ENCODE results near the gene TEX11. TPM values are rescaled to one million over a fixed set of nuclear protein-coding genes. Genes with fewer than 3 reads are reported as not detected.

The TEX11 gene
- total RNA-seq, 2 donors from 2014 or later = 2.6 TPM; not detected in 1

DNA sequence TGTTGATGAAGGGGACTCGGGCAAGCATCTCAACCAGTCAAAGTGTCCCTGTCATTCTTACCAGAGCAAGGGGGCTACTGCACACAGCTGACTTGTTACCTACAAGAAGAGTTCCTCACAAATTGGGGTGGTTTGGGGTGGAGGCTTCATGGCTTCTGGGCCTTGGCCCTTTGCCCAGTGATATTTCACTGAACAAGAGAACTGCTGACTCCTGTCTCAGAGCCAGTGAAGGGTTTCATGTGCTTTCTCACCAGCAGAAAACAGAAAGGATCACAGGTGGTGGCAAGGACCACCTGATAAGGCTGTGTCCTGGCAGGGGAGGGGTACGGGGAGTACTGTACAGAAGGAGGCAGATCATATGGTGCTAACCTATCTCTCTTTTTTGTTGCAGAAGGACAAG is 410.4 kb downstream of the TEX11 start:
- Histone ChIP-seq H3K4me3 (no peak overlapping the region), H3K9me3 (no peaks in the 10 kb centered on the region), H3K27ac (no peak overlapping the region), H3K4me1 (replicated peaks) (no peaks in the 10 kb centered on the region), H3K36me3 (no peaks in the 10 kb centered on the region), H3K27me3 (replicated peaks; ENCODE audit: insufficient read depth) (no peaks in the 10 kb centered on the region)
- intact Hi-C loops (cut with DNase I) = no loop called here
- TF ChIP-seq POLR2A (IDR thresholded peaks at IDR 0.05) (no peak), POLR2AphosphoS5 (IDR thresholded peaks at IDR 0.05) (no peak), CTCF (IDR thresholded peaks at IDR 0.05) (no peak)
- no peak for DNase-seq (ENCODE audit: low spot score)
- WGBS = 90% methylated on average over 2 of the region's 2 CpGs

- H3K27me3 ChIP-seq (replicated peaks; ENCODE audit: insufficient read depth) = no peaks in the 10 kb centered on the region
- no peak for DNase-seq (ENCODE audit: low spot score)
- intact Hi-C loops (cut with DNase I) = no loop called here
- H3K9me3 ChIP-seq = no peaks in the 10 kb centered on the region
- no peaks in the 10 kb centered on the region for H3K36me3 ChIP-seq
- H3K4me3 ChIP-seq = no peak overlapping the region
- no peak overlapping the region for H3K27ac ChIP-seq
- TF ChIP-seq POLR2AphosphoS5 (IDR thresholded peaks at IDR 0.05) = no peak
- TF ChIP-seq POLR2A (IDR thresholded peaks at IDR 0.05) = no peak
- no peak for TF ChIP-seq CTCF (IDR thresholded peaks at IDR 0.05)
- 83% methylated on average over 3 of the region's 3 CpGs for WGBS
- no peaks in the 10 kb centered on the region for H3K4me1 ChIP-seq (replicated peaks)
Observed at GRCh38 chrX:70497026-70497425, 411.5 kb downstream of the TEX11 start.

DNA sequence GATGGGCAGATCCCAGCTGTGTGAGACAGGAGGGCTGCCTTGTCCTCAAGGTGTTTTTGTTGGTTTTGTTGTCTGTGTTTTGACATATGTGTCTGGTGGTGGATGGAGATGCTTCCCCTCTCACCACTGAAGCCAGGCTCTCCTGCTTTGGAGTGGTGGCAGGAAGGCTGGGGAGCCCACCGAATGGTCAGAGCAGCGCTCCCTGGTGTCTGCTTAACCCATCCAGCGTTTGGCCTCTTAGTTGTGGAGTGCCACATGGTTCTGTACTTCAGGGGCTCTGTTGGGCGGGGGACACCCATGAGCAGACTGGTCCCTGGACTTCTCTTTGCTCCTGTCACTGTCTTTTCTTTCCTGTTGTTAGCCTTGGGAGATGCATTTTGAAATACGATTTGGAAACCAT is 412.0 kb downstream of the TEX11 start:
- Histone ChIP-seq H3K36me3 (no peaks in the 10 kb centered on the region), H3K9me3 (no peaks in the 10 kb centered on the region), H3K27me3 (replicated peaks; ENCODE audit: insufficient read depth) (no peaks in the 10 kb centered on the region), H3K27ac (no peak overlapping the region), H3K4me1 (replicated peaks) (no peaks in the 10 kb centered on the region), H3K4me3 (no peak overlapping the region)
- no peak for DNase-seq (ENCODE audit: low spot score)
- intact Hi-C loops (cut with DNase I) = no loop called here
- 88% methylated on average over 5 of the region's 5 CpGs for WGBS
- TF ChIP-seq CTCF (IDR thresholded peaks at IDR 0.05) = no peak
- no peak for TF ChIP-seq POLR2AphosphoS5 (IDR thresholded peaks at IDR 0.05)
- no peak for TF ChIP-seq POLR2A (IDR thresholded peaks at IDR 0.05)

DNA sequence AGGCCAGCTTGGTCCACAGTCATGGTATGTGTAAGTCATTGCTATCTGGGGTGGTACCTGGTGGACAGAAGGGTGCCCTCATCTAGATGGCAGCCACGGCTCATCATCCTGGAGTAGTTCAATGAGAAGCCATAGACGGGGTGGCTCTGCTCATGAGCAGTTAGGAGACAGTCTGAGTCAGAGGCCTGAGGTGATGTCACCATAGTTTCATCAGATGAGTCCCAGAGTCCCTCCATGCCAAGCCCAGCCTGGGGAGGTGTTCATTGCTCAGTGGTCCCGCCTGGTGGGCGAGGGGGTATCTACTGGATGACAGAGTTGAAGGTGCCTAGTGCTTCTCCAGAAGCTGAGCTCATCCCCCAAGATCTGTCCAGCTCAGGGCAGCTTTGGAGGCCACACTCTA is 414.1 kb downstream of the TEX11 start:
- Histone ChIP-seq H3K36me3 (no peaks in the 10 kb centered on the region), H3K27me3 (replicated peaks; ENCODE audit: insufficient read depth) (no peaks in the 10 kb centered on the region), H3K4me1 (replicated peaks) (no peaks in the 10 kb centered on the region), H3K27ac (no peak overlapping the region), H3K9me3 (no peaks in the 10 kb centered on the region), H3K4me3 (no peak overlapping the region)
- 80% methylated on average over 1 of the region's 4 CpGs for WGBS
- intact Hi-C loops (cut with DNase I) = no loop called here
- no peak for DNase-seq (ENCODE audit: low spot score)
- TF ChIP-seq POLR2AphosphoS5 (IDR thresholded peaks at IDR 0.05) (no peak), CTCF (IDR thresholded peaks at IDR 0.05) (no peak), POLR2A (IDR thresholded peaks at IDR 0.05) (no peak)

DNA sequence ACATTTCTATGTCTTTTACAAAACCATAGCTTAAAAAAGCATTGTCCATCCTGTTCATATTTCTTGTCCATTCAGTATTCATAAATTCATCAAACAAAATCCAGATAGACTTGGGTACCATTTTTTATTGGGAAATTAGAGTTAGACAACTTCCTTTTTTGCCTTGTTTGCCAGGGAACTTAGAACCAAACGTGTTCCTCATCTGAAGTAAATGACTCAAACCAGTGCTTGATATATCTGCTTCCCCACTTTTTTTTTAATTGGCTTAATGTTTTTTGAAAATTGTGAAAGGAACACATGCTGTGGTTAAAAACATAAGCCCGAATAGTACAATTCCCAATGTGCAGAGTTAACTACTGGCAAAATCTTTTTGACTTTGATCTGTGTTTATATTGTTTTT is 419.7 kb downstream of the TEX11 start:
- TF ChIP-seq CTCF (IDR thresholded peaks at IDR 0.05) = no peak
- TF ChIP-seq POLR2A (IDR thresholded peaks at IDR 0.05) = no peak
- TF ChIP-seq POLR2AphosphoS5 (IDR thresholded peaks at IDR 0.05) = no peak
- H3K36me3 ChIP-seq = no peaks in the 10 kb centered on the region
- 61% methylated on average over 2 of the region's 2 CpGs for WGBS
- no peak overlapping the region for H3K4me3 ChIP-seq
- no peaks in the 10 kb centered on the region for H3K27me3 ChIP-seq (replicated peaks; ENCODE audit: insufficient read depth)
- intact Hi-C loops (cut with DNase I) = no loop called here
- DNase-seq (ENCODE audit: low spot score) = no peak
- H3K4me1 ChIP-seq (replicated peaks) = no peaks in the 10 kb centered on the region
- no peaks in the 10 kb centered on the region for H3K9me3 ChIP-seq
- H3K27ac ChIP-seq = no peak overlapping the region
